BLaER1 (cell line): ENCODE measurements around the gene SRSF7.
"Not testable (repeated sequence)": the region's sequence is repeated elsewhere in the genome, so short reads cannot be mapped to it uniquely, and the experiment has no call there.

Source experiments
- H3K27ac ChIP-seq: shearing (Covaris generic); formaldehyde crosslinking; 2 replicates; pipeline ENCODE4 v1.8.1; 2022
- H3K27me3 ChIP-seq: shearing (Covaris generic); formaldehyde crosslinking; 2 replicates; pipeline ENCODE4 v1.8.1; 2022
- H3K36me3 ChIP-seq: shearing (Covaris generic); formaldehyde crosslinking; 2 replicates; pipeline ENCODE4 v1.8.1; 2022
- H3K4me1 ChIP-seq: shearing (Covaris generic); formaldehyde crosslinking; 2 replicates; pipeline ENCODE4 v1.8.1; 2022
- H3K4me2 ChIP-seq: shearing (Covaris generic); formaldehyde crosslinking; 2 replicates; pipeline ENCODE4 v1.8.1; 2022
- H3K4me3 ChIP-seq: shearing (Covaris generic); formaldehyde crosslinking; 2 replicates; pipeline ENCODE4 v1.8.1; 2022
- H3K9ac ChIP-seq: shearing (Covaris generic); formaldehyde crosslinking; 2 replicates; pipeline ENCODE4 v1.8.1; 2022
- H3K9me3 ChIP-seq: shearing (Covaris generic); formaldehyde crosslinking; 2 replicates; pipeline ENCODE4 v1.8.1; 2022
- H4K20me1 ChIP-seq: shearing (Covaris generic); formaldehyde crosslinking; 2 replicates; pipeline ENCODE4 v1.8.1; 2022
- Cebpa-rat ChIP-seq: shearing (Covaris generic); IDR thresholded peaks from 2 replicates; pipeline ENCODE4 v1.8.1; 2022

The SRSF7 gene

GRCh38 chr2:38706846-38707345, 44.3 kb downstream of the SRSF7 start:
- H3K9ac ChIP-seq, result no peak overlapping the region
- peaks cover 15% of the 10 kb centered on the region for H3K4me1 ChIP-seq
- H3K27ac ChIP-seq, result no peak overlapping the region
- H4K20me1 ChIP-seq, result no peaks in the 10 kb centered on the region
- no peak overlapping the region for H3K4me3 ChIP-seq
- no peak for TF ChIP-seq Cebpa-rat
- H3K4me2 ChIP-seq, result no peak overlapping the region
- H3K27me3 ChIP-seq, result no peaks in the 10 kb centered on the region
- peaks cover 8% of the 10 kb centered on the region for H3K9me3 ChIP-seq
- H3K36me3 ChIP-seq, result peaks cover 46% of the 10 kb centered on the region

- Histone ChIP-seq H3K9me3 (peaks cover 8% of the 10 kb centered on the region; the same call in 1 of the 2 replicates), H3K27ac (no peak overlapping the region), H3K9ac (no peak overlapping the region), H3K4me2 (no peak overlapping the region), H3K4me1 (peaks cover 29% of the 10 kb centered on the region), H3K36me3 (peaks cover 24% of the 10 kb centered on the region; the same call in 1 of the 2 replicates), H3K27me3 (no peaks in the 10 kb centered on the region), H3K4me3 (no peak overlapping the region), H4K20me1 (no peaks in the 10 kb centered on the region)
- TF ChIP-seq Cebpa-rat, result no peak
Measured at GRCh38 chr2:38704664-38705063, 46.5 kb downstream of the SRSF7 start.

- not testable (repeated sequence) for H4K20me1 ChIP-seq, H3K27me3 ChIP-seq, H3K9me3 ChIP-seq, H3K4me2 ChIP-seq, H3K27ac ChIP-seq, H3K9ac ChIP-seq, H3K4me3 ChIP-seq
- H3K36me3 ChIP-seq, result peaks cover 23% of the 10 kb centered on the region; the same call in 1 of the 2 replicates
- peaks cover 21% of the 10 kb centered on the region for H3K4me1 ChIP-seq
Measured at GRCh38 chr2:38703336-38703735, 47.8 kb downstream of the SRSF7 start.

- no peak overlapping the region for H3K9ac ChIP-seq
- no peak for TF ChIP-seq Cebpa-rat
- H3K36me3 ChIP-seq, result peaks cover 29% of the 10 kb centered on the region; the same call in 1 of the 2 replicates
- peaks cover 8% of the 10 kb centered on the region; the same call in 1 of the 2 replicates for H3K9me3 ChIP-seq
- no peak overlapping the region for H3K4me3 ChIP-seq
- H3K27ac ChIP-seq, result no peak overlapping the region
- H4K20me1 ChIP-seq, result no peaks in the 10 kb centered on the region
- H3K27me3 ChIP-seq, result no peaks in the 10 kb centered on the region
- no peak overlapping the region for H3K4me2 ChIP-seq
- H3K4me1 ChIP-seq, result peaks cover 21% of the 10 kb centered on the region
Measured at GRCh38 chr2:38702413-38702812, 48.7 kb downstream of the SRSF7 start.

GRCh38 chr2:38701542-38701941, 49.6 kb downstream of the SRSF7 start:
- H3K9ac ChIP-seq, result peak overlapping the region; percentile 54; the same call in 1 of the 2 replicates
- peaks cover 29% of the 10 kb centered on the region; the same call in 1 of the 2 replicates for H3K36me3 ChIP-seq
- H3K27ac ChIP-seq, result no peak overlapping the region
- peaks cover 21% of the 10 kb centered on the region for H3K4me1 ChIP-seq
- H4K20me1 ChIP-seq, result no peaks in the 10 kb centered on the region
- no peak overlapping the region; the same call in 1 of the 2 replicates for H3K4me3 ChIP-seq
- H3K4me2 ChIP-seq, result peak overlapping the region; percentile 61
- H3K27me3 ChIP-seq, result no peaks in the 10 kb centered on the region
- H3K9me3 ChIP-seq, result peaks cover 8% of the 10 kb centered on the region; the same call in 1 of the 2 replicates
- no peak for TF ChIP-seq Cebpa-rat

GRCh38 chr2:38700881-38701458, 50.2 kb downstream of the SRSF7 start:
- no peaks in the 10 kb centered on the region for H4K20me1 ChIP-seq
- H3K4me3 ChIP-seq, result no peak overlapping the region; the same call in 1 of the 2 replicates
- no peaks in the 10 kb centered on the region for H3K27me3 ChIP-seq
- peaks cover 8% of the 10 kb centered on the region; the same call in 1 of the 2 replicates for H3K9me3 ChIP-seq
- H3K4me1 ChIP-seq, result peaks cover 21% of the 10 kb centered on the region
- H3K4me2 ChIP-seq, result peak overlapping the region; percentile 61
- peak overlapping the region; percentile 54; the same call in 1 of the 2 replicates for H3K9ac ChIP-seq
- H3K36me3 ChIP-seq, result peaks cover 28% of the 10 kb centered on the region; the same call in 1 of the 2 replicates
- no peak overlapping the region for H3K27ac ChIP-seq
- TF ChIP-seq Cebpa-rat, result no peak

GRCh38 chr2:38700113-38700785, 50.9 kb downstream of the SRSF7 start:
- Histone ChIP-seq H3K4me2 (peak overlapping the region; percentile 61; the same call in 1 of the 2 replicates), H3K36me3 (peaks cover 27% of the 10 kb centered on the region; the same call in 1 of the 2 replicates), H3K4me1 (peaks cover 21% of the 10 kb centered on the region), H4K20me1 (no peaks in the 10 kb centered on the region), H3K27me3 (no peaks in the 10 kb centered on the region), H3K4me3 (no peak overlapping the region), H3K9ac (no peak overlapping the region), H3K27ac (no peak overlapping the region), H3K9me3 (peaks cover 8% of the 10 kb centered on the region; the same call in 1 of the 2 replicates)
- TF ChIP-seq Cebpa-rat, result no peak

- Histone ChIP-seq H3K4me3 (no peak overlapping the region), H3K36me3 (peaks cover 20% of the 10 kb centered on the region; the same call in 1 of the 2 replicates), H3K4me2 (no peak overlapping the region), H3K9ac (no peak overlapping the region), H3K27ac (no peak overlapping the region), H3K4me1 (peaks cover 36% of the 10 kb centered on the region), H3K27me3 (no peaks in the 10 kb centered on the region), H4K20me1 (no peaks in the 10 kb centered on the region), H3K9me3 (peaks cover 8% of the 10 kb centered on the region; the same call in 1 of the 2 replicates)
- TF ChIP-seq Cebpa-rat, result no peak
Measured at GRCh38 chr2:38698467-38699003, 52.6 kb downstream of the SRSF7 start.

- peaks cover 8% of the 10 kb centered on the region; the same call in 1 of the 2 replicates for H3K9me3 ChIP-seq
- peaks cover 30% of the 10 kb centered on the region; the same call in 1 of the 2 replicates for H3K36me3 ChIP-seq
- no peak overlapping the region for H3K4me3 ChIP-seq
- no peaks in the 10 kb centered on the region for H3K27me3 ChIP-seq
- H4K20me1 ChIP-seq, result no peaks in the 10 kb centered on the region
- H3K4me2 ChIP-seq, result no peak overlapping the region
- TF ChIP-seq Cebpa-rat, result no peak
- no peak overlapping the region for H3K9ac ChIP-seq
- peaks cover 37% of the 10 kb centered on the region for H3K4me1 ChIP-seq
- no peak overlapping the region for H3K27ac ChIP-seq
Measured at GRCh38 chr2:38697116-38697840, 53.9 kb downstream of the SRSF7 start.
